ENCODE results near the gene SLC22A7.

Gene SLC22A7

DNA sequence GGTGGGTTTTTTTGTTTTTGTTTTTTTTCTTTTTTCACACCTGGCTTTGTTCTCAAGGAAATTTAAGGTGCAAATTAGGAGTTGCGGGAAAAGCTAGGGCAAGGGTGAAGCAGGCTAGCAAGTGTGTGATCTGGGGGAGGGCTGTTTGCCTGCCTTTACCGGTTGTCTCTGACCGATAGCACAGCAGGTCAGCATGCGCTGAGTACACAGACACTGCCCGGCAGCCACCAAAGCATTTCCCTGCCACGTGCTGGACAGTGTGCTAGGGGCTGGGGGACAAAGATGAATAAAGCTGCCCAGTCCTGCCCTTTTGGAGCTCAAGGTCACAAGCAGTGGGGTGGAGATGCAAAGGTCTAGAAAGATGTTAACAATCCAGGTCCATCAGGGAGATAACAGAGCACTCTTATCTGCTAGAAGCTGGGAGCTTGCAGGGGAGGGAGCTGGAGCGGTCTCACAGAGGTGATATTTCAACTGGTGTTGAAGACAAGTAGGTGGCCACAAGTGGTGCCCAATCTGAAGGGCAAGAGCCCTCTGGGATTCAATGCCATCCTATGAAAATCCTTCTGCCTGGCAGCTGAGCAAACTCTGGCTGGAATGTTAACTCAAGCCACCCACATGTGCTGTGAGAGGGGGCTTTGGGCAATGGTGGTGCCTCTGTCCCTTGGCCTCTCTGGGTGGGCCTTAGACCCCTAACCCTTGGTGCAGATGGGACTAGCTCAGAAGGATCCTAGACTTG lies 30.3 kb upstream of the SLC22A7 start:
- DNase-seq: no peak

- no peak for DNase-seq
These were observed 29.7 kb upstream of the SLC22A7 start for GRCh38 chr6:43268355-43268700.

- DNase-seq: no peak
These were observed 29.2 kb upstream of the SLC22A7 start for GRCh38 chr6:43268782-43269272.

DNA sequence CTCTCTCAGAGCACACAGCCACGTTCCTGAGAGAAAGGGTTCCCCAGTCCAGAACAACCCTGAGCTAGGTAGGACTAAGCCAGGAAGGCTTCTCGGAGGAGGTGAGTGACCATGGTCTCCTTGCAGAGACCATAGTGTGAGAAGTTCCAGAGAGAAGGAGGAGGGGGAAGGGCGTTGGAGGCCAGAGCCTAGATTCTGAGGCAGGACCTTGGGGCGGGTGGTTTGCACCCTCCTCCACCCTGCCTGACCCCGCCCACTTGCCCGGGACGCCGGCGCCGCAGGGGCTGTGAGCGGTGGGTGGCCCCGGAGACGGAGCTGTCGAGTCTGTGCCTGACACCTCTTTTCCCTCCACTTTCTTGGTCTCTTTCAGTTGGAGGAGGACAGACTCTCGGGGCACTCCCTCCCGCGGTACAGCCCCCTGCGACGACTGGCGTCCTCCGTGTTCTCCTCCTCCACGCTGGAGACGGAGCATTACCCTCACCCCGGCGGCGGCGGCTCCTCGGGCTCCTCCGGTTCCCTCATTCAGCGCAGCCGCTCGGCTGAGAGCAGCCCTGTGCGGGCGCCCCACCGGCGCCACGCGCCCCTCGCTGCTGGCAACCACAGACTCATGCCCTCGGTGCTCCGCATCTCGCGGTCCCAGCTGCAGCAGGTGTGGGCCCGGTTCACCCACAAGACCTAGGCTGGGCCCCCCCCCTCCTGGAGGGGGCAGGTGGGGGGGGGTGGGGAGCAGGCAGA lies 28.6 kb upstream of the SLC22A7 start:
- no peak for DNase-seq

- DNase-seq: no peak
These were observed 26.8 kb upstream of the SLC22A7 start for GRCh38 chr6:43271103-43271815.

- no peak for DNase-seq
These were observed 26.1 kb upstream of the SLC22A7 start for GRCh38 chr6:43271944-43272343.

DNA sequence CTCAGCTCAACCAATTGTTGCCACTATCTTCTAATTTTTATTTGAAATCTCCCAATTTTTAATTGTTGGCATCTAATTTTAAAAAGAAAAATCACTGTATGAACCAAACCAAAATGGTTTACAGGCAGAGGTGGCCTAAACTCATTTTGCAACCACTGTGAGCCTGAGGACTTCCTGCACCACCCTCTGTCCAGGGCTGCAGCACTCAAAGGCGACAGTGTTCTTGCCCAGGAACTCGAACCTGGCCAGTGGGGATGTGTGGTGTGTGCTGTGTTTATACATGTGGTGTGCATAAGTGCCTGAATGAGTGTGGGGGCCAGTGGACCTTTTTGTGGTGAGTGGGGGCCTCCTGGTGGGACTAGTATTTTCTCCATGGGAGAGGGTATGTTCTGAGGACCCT lies 24.4 kb upstream of the SLC22A7 start:
- no peak for DNase-seq

DNA sequence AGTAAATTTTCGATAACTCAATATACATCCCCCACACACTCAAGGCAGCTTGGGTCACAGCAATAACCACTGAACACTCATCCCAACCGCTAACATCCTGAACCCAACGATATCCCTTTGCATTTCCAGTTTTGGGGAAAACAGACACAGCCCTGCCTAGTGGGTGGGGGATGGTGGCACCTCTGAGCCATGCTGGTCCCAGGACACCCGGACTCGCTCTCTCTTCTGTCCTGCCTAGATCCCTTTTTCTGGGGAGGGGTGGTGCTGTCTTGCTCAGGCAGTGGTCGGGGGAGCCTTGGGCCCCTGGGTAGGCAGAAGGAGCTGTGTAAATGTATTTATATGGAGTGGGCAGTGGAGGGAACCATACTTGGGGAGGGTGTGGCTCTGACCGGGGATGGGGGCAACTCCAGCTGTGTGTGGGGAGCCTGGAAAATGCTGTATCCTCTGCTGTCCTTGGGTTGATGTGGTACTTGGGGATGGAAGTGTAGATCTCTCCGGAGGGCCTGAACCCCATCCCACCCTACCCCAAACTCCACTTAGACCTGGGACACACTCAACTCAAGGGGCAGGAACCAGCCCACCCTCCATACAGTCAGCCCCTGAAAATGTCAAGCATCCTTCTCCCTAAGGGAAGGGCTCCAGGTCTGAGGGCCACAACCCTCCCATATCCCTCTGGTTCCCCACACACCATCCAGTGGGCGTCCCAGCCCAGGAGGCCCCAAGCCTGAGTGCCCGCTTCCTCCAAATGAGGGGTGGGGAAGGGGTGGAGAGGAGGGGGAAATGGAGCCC lies 23.7 kb upstream of the SLC22A7 start:
- DNase-seq: no peak

GRCh38 chr6:43274916-43275597 lies 23.0 kb upstream of the SLC22A7 start:
- DNase-seq: no peak

GRCh38 chr6:43275801-43276576 lies 22.1 kb upstream of the SLC22A7 start:
- no peak for DNase-seq

DNA sequence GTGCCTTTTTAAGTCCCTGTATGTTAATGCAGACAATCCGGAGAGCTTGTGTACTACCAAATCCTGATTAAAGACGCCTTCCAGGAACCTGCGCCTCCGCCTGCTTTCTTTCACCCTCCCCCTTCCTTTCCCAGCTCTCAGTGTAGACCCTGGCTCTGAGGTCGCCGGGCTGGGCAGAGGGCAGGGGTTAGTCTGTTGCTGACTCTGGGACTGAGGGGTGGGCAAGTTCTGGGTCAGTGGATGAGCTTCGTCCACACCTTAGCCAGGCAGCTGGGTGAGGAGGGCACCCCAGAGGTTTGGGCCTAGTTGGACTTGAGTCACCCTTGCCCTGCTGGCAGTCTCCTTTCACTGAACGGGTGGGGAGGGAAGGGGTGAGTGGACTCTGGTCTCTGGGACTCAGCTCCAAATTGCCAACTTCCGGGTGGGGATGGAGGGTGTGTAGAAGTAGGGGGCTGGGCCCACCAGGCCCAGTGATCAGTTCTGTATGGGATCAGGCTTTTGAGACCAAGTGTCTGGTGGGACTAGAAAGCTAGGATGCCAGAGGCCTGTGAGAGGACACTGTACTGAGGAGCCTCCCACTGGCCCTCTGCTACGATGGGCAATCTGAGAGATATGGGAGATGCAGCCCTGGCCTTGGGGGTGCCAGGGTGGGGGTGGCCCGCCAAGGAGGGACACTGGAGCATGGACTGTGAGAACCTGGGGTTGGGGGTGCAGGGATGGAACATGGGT lies 21.3 kb upstream of the SLC22A7 start:
- DNase-seq: no peak

- no peak for DNase-seq
These were observed 20.8 kb upstream of the SLC22A7 start for GRCh38 chr6:43277306-43277642.

- DNase-seq: no peak
These were observed 20.2 kb upstream of the SLC22A7 start for GRCh38 chr6:43277643-43278523.

DNA sequence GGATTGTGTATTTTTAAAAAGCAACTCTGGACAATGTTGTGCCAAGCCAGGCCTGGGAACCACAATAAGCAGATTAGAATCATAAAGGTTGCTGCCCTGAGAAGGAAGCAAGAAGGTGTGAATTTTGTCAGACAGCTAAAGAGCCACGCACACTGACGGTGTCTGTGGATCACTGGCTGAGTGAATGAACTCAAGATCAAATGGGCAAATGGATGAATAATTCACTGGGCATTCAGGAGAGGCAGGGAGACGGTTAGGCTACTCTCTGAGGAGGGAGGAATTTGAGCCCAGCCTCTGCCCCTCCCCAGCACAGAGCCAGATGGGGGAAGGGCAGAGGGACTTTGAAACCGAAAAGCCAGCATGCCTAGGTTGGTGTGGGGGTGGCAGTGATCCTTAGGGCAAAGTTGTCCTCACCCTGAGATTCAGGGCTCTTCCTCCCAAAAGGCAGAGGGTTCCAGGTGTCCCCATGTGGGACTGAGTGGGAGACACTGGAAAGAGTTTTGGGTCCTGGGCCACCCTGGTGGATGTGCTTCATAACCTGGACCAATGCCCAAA lies 19.5 kb upstream of the SLC22A7 start:
- DNase-seq: no peak

GRCh38 chr6:43280234-43280633 lies 17.8 kb upstream of the SLC22A7 start:
- no peak for DNase-seq

GRCh38 chr6:43282060-43282459 lies 16.0 kb upstream of the SLC22A7 start:
- DNase-seq: no peak

- DNase-seq: no peak
These were observed 15.2 kb upstream of the SLC22A7 start for GRCh38 chr6:43282636-43283513.

DNA sequence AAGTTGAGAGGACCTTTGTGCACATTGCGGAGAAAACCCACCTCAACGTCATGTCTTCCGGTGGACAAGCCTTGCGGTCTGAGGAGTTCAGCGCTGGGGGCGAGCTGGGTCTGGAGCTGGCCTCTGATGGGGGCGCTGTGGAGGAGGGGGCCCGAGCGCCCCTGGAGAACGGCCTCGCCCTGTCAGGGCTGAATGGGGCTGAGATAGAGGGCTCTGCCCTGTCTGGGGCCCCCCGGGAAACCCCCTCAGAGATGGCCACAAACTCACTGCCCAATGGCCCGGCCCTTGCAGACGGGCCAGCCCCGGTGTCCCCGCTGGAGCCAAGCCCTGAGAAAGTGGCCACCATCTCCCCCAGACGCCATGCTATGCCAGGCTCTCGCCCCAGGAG lies 14.6 kb upstream of the SLC22A7 start:
- DNase-seq: no peak

DNA sequence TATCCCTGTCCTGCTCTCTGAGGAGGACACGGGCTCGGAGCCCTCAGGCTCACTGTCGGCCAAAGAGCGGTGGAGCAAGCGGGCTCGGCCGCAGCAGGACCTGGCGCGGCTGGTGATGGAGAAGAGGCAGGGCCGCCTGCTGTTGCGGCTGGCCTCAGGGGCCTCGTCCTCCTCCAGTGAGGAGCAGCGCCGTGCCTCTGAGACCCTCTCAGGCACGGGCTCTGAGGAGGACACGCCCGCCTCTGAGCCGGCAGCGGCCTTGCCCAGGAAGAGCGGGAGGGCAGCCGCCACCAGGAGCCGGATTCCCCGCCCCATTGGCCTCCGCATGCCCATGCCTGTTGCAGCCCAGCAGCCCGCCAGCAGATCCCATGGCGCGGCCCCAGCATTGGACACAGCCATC lies 14.2 kb upstream of the SLC22A7 start:
- DNase-seq: no peak

Measured in NCI-H187 (cell line).